Ovary (tissue), 9 donors: ENCODE data around the gene CLCN2. TPM values are rescaled to one million over a fixed set of nuclear protein-coding genes. Genes with fewer than 3 reads are reported as not detected.

Experiments
- DNase-seq, 5 donors: peaks; one replicate each; pipeline ENCODE4 v3.0.0-alpha.2; 2019 to 2020
- H3K27ac ChIP-seq, 2 donors: fragments of 200-600 bp; one replicate each; pipeline versions ENCODE4 v1.5.1 to v1.8.0; 2019 to 2022
- H3K27me3 ChIP-seq: fragments of 200-600 bp; one replicate; pipeline ENCODE4 v1.8.0; 2022
- H3K36me3 ChIP-seq: fragments of 200-600 bp; sonication (generic); one replicate; pipeline ENCODE4 v1.5.1; 2019
- H3K4me1 ChIP-seq: one replicate; pipeline ENCODE4 v1.8.1; 2013; ENCODE audit warnings: mild to moderate bottlenecking, moderate library complexity; ENCODE audit not compliant: insufficient read depth
- H3K4me3 ChIP-seq: fragments of 200-600 bp; sonication (generic); one replicate; pipeline ENCODE4 v1.5.1; 2017
- H3K9me3 ChIP-seq, 2 donors: fragments of 200-600 bp in 1 of 2; sonication (generic) in 1 of 2; one replicate each; pipeline versions ENCODE4 v1.5.1 to v1.8.1; 2013 to 2019; ENCODE audit warnings: mild to moderate bottlenecking in 1 of 2, moderate library complexity in 1 of 2
- CTCF ChIP-seq, 3 donors: fragments of 450-650 bp in 2 of 3; fragments of 200-600 bp in 1 of 3; IDR thresholded peaks; one replicate each; pipeline versions ENCODE4 v1.5.1 to v1.8.0; 2016 to 2022; ENCODE audit warnings: antibody characterized with exemption in 3 of 3, mild to moderate bottlenecking in 1 of 3
- EP300 ChIP-seq: sonication (generic); formaldehyde crosslinking; IDR thresholded peaks from one replicate; pipeline ENCODE4 v1.6.1; 2017; ENCODE audit warnings: antibody characterized with exemption
- POLR2A ChIP-seq: fragments of 450-650 bp; IDR thresholded peaks from one replicate; pipeline ENCODE4 v1.6.1; 2017; ENCODE audit warnings: antibody characterized with exemption, mild to moderate bottlenecking, moderate library complexity
- WGBS, 3 donors: extraction: QIAGEN DNeasy Blood & Tissue Kit in 1 of 3; methylation state at CpG; one replicate each; pipeline versions ENCODE4 v1.1.5 to v1.1.7; 2013 to 2017; 5-methylcytosine and 5-hydroxymethylcytosine counted together
- intact Hi-C, 4 donors: fragments of 100-400 bp; cut with DNase I; formaldehyde crosslinking; loops; one replicate each; pipeline versions ENCODE4 v1.11.0 to v1.15.1; 2022 to 2023
- polyA plus RNA-seq, 2 donors: library from polyadenylated mRNA; stranded (reverse); fragments of 200-250 nt in 1 of 2; fragments of 350-450 nt in 1 of 2; fragmentation: Illumina TruSeq in 1 of 2; extraction: RNeasy Lipid Tissue Mini Kit (QIAGEN cat#74804) in 1 of 2; gene quantifications; one replicate each; pipeline ENCODE4 v1.2.3, GENCODE V29; 2013 to 2014
- total RNA-seq, 7 donors: library from RNA; depleted of rRNA in 2 of 7; stranded (reverse); fragments of >200 nt in 2 of 7; fragmentation: NEBNext Ultra II Directional in 3 of 7; extraction: Animal tissue kit (Norgen Biotek cat#: 25700) in 3 of 7; gene quantifications; one replicate each; pipeline versions ENCODE4 v1.1.0 to v1.2.4, GENCODE V29; 2016 to 2023
- donor health status: DM: no; HTN: no; CAD: no; lungs with moderate emphysema.
- donor health status: DM: no; HTN: no; CAD: no.
- donor health status: Bipolar disorder and iron deficiency.
- donor health status: DM: yes; HTN: yes; CAD: no.
- donor health status: DM: no; HTN: no; CAD: no.
- donor health status: DM: yes; HTN: yes; CAD: no.

CLCN2 gene
- total and polyA plus RNA-seq, 9 donors = 3.5 to 18.0 (median 11.7) TPM

DNA sequence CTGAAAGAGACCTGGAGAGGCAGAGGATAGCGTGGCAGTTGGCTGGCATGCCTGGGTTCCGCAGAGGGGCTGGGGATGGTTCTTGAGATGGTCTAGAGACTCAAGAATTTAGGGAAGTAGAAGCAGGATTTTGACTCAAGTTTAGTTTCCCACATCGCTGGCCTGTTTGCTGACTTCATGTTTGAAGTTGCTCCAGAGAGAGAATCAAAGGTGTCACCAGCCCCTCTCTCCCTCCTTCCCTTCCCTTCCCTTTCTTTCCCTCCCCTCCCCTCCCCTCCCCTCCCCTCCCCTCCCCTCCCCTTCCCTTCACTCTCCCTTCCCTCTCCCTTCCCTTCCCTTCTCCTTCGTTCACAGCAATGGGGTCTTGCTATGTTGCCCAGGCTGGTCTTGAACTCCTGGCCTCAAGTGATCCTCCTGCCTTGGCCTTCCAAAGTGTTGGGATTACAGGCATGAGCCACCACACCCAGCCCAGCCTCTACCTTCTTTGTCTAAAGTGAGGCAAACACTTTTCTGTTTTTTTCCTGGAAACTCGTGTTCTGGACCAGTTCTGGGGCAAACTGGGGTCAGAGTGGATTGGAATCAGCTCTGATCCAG lies 28.6 kb upstream of the CLCN2 start:
- intact Hi-C loops = no loop called here
- Histone ChIP-seq H3K9me3 (no peaks in the 10 kb centered on the region), H3K36me3 (no peaks in the 10 kb centered on the region), H3K27ac (no peak overlapping the region), H3K4me1 (no peaks in the 10 kb centered on the region), H3K27me3 (no peaks in the 10 kb centered on the region), H3K4me3 (no peak overlapping the region)
- WGBS, 3 donors = 88 to 92% (median 91%) methylated on average over 5 of the region's 5 CpGs
- DNase-seq = no peak
- no peak for TF ChIP-seq CTCF (IDR thresholded peaks at IDR 0.05)

- TF ChIP-seq CTCF (IDR thresholded peaks at IDR 0.05) (no peak), EP300 (no peak), POLR2A (no peak)
- H3K36me3 ChIP-seq = no peaks in the 10 kb centered on the region
- H3K27ac ChIP-seq = no peak overlapping the region
- H3K4me1 ChIP-seq = no peaks in the 10 kb centered on the region
- no peaks in the 10 kb centered on the region for H3K9me3 ChIP-seq
- no peaks in the 10 kb centered on the region for H3K27me3 ChIP-seq
- DNase-seq = no peak
- intact Hi-C loops = no loop called here
- 73 to 75% (median 74%) methylated on average over 5 of the region's 5 CpGs for WGBS, 3 donors
- H3K4me3 ChIP-seq = no peak overlapping the region
Observed at GRCh38 chr3:184389384-184389783, 28.0 kb upstream of the CLCN2 start.

- no peaks in the 10 kb centered on the region for H3K9me3 ChIP-seq
- H3K27ac ChIP-seq = no peak overlapping the region
- no peaks in the 10 kb centered on the region for H3K36me3 ChIP-seq
- intact Hi-C loops = no loop called here
- TF ChIP-seq EP300 (no peak), POLR2A (no peak), CTCF (IDR thresholded peaks at IDR 0.05) (no peak)
- 73 to 83% (median 78%) methylated on average over 8 of the region's 8 CpGs for WGBS, 3 donors
- no peak overlapping the region for H3K4me3 ChIP-seq
- DNase-seq = no peak
- H3K4me1 ChIP-seq = no peaks in the 10 kb centered on the region
- no peaks in the 10 kb centered on the region for H3K27me3 ChIP-seq
Observed at GRCh38 chr3:184388936-184389230, 27.5 kb upstream of the CLCN2 start.

DNA sequence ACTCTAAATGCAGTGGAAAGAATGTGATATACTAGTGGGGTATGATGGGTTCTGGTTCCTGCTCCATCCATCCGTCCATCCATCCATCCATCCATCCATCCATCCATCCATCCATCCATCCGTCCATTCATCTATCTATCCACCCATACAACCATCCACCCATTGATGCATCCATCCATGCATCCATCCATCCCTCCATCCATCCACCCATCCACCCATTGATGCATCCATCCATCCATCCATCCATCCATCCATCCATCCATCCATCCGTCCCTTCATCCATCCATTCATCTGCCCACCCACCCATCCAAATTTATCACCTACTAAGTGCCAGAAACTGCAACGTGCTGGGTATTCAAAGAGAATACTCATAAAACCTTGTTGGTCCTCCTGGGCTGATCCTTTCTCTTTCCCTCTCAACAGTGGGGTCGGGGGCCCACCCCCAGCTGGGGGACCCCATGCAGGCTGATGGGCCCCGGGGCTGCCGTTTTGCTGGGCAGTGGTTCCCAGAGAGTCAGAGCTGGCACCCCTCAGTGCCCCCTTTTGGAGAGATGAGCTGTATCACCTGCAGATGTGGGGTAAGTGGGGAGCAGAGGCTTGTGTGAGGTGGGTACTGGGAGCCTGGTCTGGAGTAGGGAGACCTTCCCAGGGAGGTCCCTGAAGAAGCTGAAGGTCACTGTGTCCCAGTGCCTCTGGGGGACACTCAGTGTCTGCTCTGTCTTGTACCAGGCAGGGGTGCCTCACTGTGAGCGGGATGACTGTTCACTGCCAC lies 26.9 kb upstream of the CLCN2 start:
- Histone ChIP-seq H3K4me1 (no peaks in the 10 kb centered on the region), H3K9me3 (no peaks in the 10 kb centered on the region), H3K4me3 (no peak overlapping the region), H3K27me3 (no peaks in the 10 kb centered on the region), H3K36me3 (no peaks in the 10 kb centered on the region), H3K27ac (no peak overlapping the region)
- intact Hi-C loops = no loop called here
- DNase-seq = no peak
- TF ChIP-seq EP300 (no peak), POLR2A (no peak), CTCF (IDR thresholded peaks at IDR 0.05) (no peak)
- 74 to 85% (median 80%) methylated on average over 8 of the region's 8 CpGs for WGBS, 3 donors
